ENCODE measurements around the gene MAN1A1.

- TF ChIP-seq EZH2 (IDR thresholded peaks at IDR 0.05): no peak
- no peak for TF ChIP-seq POLR2AphosphoS5 (IDR thresholded peaks at IDR 0.05; ENCODE audit: borderline replicate concordance, low read depth, low read length)
- no peak for TF ChIP-seq FOXP2 (optimal IDR thresholded peaks at IDR 0.05; ENCODE audit: control extremely low read depth, extremely low read length, insufficient read depth)
Measured at GRCh38 chr6:119240257-119241110, 109.1 kb downstream of the MAN1A1 start.

Data from SK-N-MC (cell line).